Esophagus muscularis mucosa (tissue), 4 donors: ENCODE measurements around the gene SRP68.

Source experiments
- CTCF ChIP-seq, 3 experiments: fragments of 200-600 bp in 2 of 3; fragments of 450-650 bp in 1 of 3; sonication (generic) in 2 of 3; IDR thresholded peaks; one replicate each; pipeline ENCODE4 v1.5.1; 2017 to 2019; ENCODE audit warnings: antibody characterized with exemption in 3 of 3, mild to moderate bottlenecking in 2 of 3, moderate library complexity in 1 of 3
- EP300 ChIP-seq: sonication (generic); formaldehyde crosslinking; IDR thresholded peaks from one replicate; pipeline ENCODE4 v1.6.1; 2017; ENCODE audit warnings: antibody characterized with exemption
- POLR2A ChIP-seq: fragments of 450-650 bp; IDR thresholded peaks from one replicate; pipeline ENCODE4 v1.6.1; 2017; ENCODE audit warnings: antibody characterized with exemption, moderate library complexity, mild to moderate bottlenecking, low read depth
- POLR2AphosphoS5 ChIP-seq, 2 donors: sonication (generic); formaldehyde crosslinking; IDR thresholded peaks; one replicate each; pipeline ENCODE4 v1.6.1; 2017; ENCODE audit warnings: antibody characterized with exemption in 2 of 2

- TF ChIP-seq EP300 (no peak), CTCF (IDR thresholded peaks at IDR 0.05) (no peak), POLR2AphosphoS5 (IDR thresholded peaks at IDR 0.05) (no peak), POLR2A (no peak)
Measured at GRCh38 chr17:76083536-76084182, 11.3 kb upstream of the SRP68 start.
